ENCODE results near the gene GNAI3. TPM values are rescaled to one million over a fixed set of nuclear protein-coding genes. Genes with fewer than 3 reads are reported as not detected.

The GNAI3 gene
- total and polyA plus RNA-seq, 10 of the 15 experiments (the other 5 are each of a cell fraction or from before 2014, with no cell fraction given) = 5.9 to 13.8 (median 8.0) TPM

GRCh38 chr1:109535481-109535880 lies 12.9 kb upstream of the GNAI3 start (continued):
- no peak for TF ChIP-seq BCLAF1 (IDR thresholded peaks at IDR 0.05)
- no peak for TF ChIP-seq CREB1 (IDR thresholded peaks at IDR 0.05; ENCODE audit: low read depth)

GRCh38 chr1:109535971-109536491 lies 12.4 kb upstream of the GNAI3 start:
- no peaks in the 10 kb centered on the region for H3K79me2 ChIP-seq (ENCODE audit: control insufficient read depth, insufficient read depth, low read length)
- WGBS (ENCODE audit: insufficient coverage, insufficient replicate concordance, low lambda C conversion rate, missing lambda C conversion rate) = 55% methylated on average over 3 of the region's 5 CpGs
- POLR2A ChIA-PET = no interaction called here
- SMC1A ChIA-PET (ENCODE audit: uncharacterized antibody, unreplicated experiment) = interaction anchor here (1.1 to 10.3 kb wide), 2 partner anchors 42 to 100 kb away, joined by 3 to 431 read pairs; partner anchors contain the start of gene CYB561D1
- H3K4me2 ChIP-seq (ENCODE audit: control insufficient read depth, insufficient read depth) = no peak overlapping the region
- no peak overlapping the region for H2AFZ ChIP-seq (ENCODE audit: control insufficient read depth, low read depth, low read length)
- CTCF ChIA-PET = interaction anchor here (21.3 kb wide), 1 partner anchor 35 kb away, joined by 1280 read pairs; the partner anchor contains the start of genes AMIGO1 and CYB561D1
- H3K36me3 ChIP-seq (ENCODE audit: control insufficient read depth in 2 of 2, insufficient read depth in 2 of 2, low read length in 1 of 2) = no peaks in the 10 kb centered on the region
- no peak for DNase-seq (ENCODE audit: low read depth, low spot score)
- no peak for FAIRE-seq
- TF ChIP-seq NFYA (IDR thresholded peaks at IDR 0.05; ENCODE audit: borderline replicate concordance, low read depth, low read length) (no peak), RCOR1 (conservative IDR thresholded peaks at IDR 0.05; ENCODE audit: low read depth, low read length) (no peak), TARDBP (IDR thresholded peaks at IDR 0.05; ENCODE audit: borderline replicate concordance) (no peak), SIX5 (IDR thresholded peaks at IDR 0.05; ENCODE audit: low read depth, low read length, severe bottlenecking) (no peak), ZBTB40 (IDR thresholded peaks at IDR 0.05; ENCODE audit: borderline replicate concordance) (no peak)
- peaks cover 6% of the 10 kb centered on the region for H3K4me1 ChIP-seq (ENCODE audit: control insufficient read depth, insufficient read depth, low read length)
- H3K9ac ChIP-seq (ENCODE audit: control insufficient read depth, insufficient read depth, low read length) = no peak overlapping the region
- no peaks in the 10 kb centered on the region for H4K20me1 ChIP-seq (ENCODE audit: control insufficient read depth, insufficient read depth)
- H3K27ac ChIP-seq (ENCODE audit: control insufficient read depth, insufficient read depth) = no peak overlapping the region
- intact Hi-C loops (cut with micrococcal nuclease; ENCODE audit: unreplicated experiment) (no loop called here), in situ Hi-C loops (cut with MboI) (no loop called here)
- no peak overlapping the region for H3K4me3 ChIP-seq
- BruUV-seq (replicated peaks) = no TSS peak
- ATAC-seq = no peak
- no peaks in the 10 kb centered on the region for H3K27me3 ChIP-seq (replicated peaks in 1 of 2; ENCODE audit: control insufficient read depth in 2 of 2, insufficient read depth in 2 of 2, low read length in 1 of 2)
- no peaks in the 10 kb centered on the region for H3K9me3 ChIP-seq (replicated peaks; ENCODE audit: control insufficient read depth, insufficient read depth, low read length)
- RAD21 ChIA-PET (ENCODE audit: unreplicated experiment) = interaction anchor here (1.6 to 10.3 kb wide), 4 partner anchors 10 to 238 kb away, joined by 4 to 422 read pairs (median 6); partner anchors contain the start of gene CYB561D1
